H9 (cell line): Measurements from ENCODE around the gene PARD3. TPM values are rescaled to one million over a fixed set of nuclear protein-coding genes. Genes with fewer than 3 reads are reported as not detected.

ENCODE experiments used
- DNase-seq: peaks from one replicate; pipeline ENCODE4 v3.0.0-alpha.2; 2017
- H2AFZ ChIP-seq: one replicate; pipeline ENCODE4 v1.6.1; 2013; ENCODE audit warnings: mild to moderate bottlenecking, low read length, control low read depth, moderate library complexity
- H2AK5ac ChIP-seq: 2 replicates; pipeline ENCODE4 v1.6.1; 2013; ENCODE audit warnings: low read length, control low read depth, mixed read lengths; ENCODE audit not compliant: insufficient read length
- H2BK120ac ChIP-seq: one replicate; pipeline ENCODE4 v1.6.1; 2013; ENCODE audit warnings: low read depth, mild to moderate bottlenecking, low read length, control low read depth, inconsistent platforms; ENCODE audit not compliant: poor library complexity, severe bottlenecking
- H2BK12ac ChIP-seq: 2 replicates; pipeline ENCODE4 v1.6.1; 2013; ENCODE audit warnings: low read length, control low read depth, mixed read lengths, low read depth; ENCODE audit not compliant: insufficient read length
- H2BK15ac ChIP-seq: 2 replicates; pipeline ENCODE4 v1.6.1; 2013; ENCODE audit warnings: low read depth, low read length, control low read depth
- H2BK20ac ChIP-seq: one replicate; pipeline ENCODE4 v1.6.1; 2013; ENCODE audit warnings: low read depth, mild to moderate bottlenecking, low read length, control low read depth, inconsistent platforms; ENCODE audit not compliant: poor library complexity, severe bottlenecking
- H2BK5ac ChIP-seq: 2 replicates; pipeline ENCODE4 v1.6.1; 2013; ENCODE audit warnings: low read length, control low read depth, mixed read lengths; ENCODE audit not compliant: insufficient read length
- H3K14ac ChIP-seq: 2 replicates; pipeline ENCODE4 v1.6.1; 2013; ENCODE audit warnings: low read length, control low read depth; ENCODE audit not compliant: insufficient read depth
- H3K18ac ChIP-seq: 2 replicates; pipeline ENCODE4 v1.6.1; 2013; ENCODE audit warnings: low read depth, mild to moderate bottlenecking, mixed read lengths, low read length, control low read depth; ENCODE audit not compliant: insufficient read length
- H3K23ac ChIP-seq: 2 replicates; pipeline ENCODE4 v1.6.1; 2013; ENCODE audit warnings: low read length, control low read depth, mixed read lengths, low read depth; ENCODE audit not compliant: insufficient read length
- H3K23me2 ChIP-seq: 2 replicates; pipeline ENCODE4 v1.6.1; 2013; ENCODE audit warnings: low read depth, mild to moderate bottlenecking, mixed read lengths, low read length, control low read depth; ENCODE audit not compliant: insufficient read length, poor library complexity, severe bottlenecking
- H3K27ac ChIP-seq: 2 replicates; pipeline ENCODE4 v1.5.1; 2013; ENCODE audit warnings: low read length, control low read depth, mixed read lengths, low read depth; ENCODE audit not compliant: insufficient read length
- H3K27me3 ChIP-seq: 2 replicates; pipeline ENCODE4 v1.6.1; 2013; ENCODE audit warnings: low read length, control low read depth, inconsistent platforms; ENCODE audit not compliant: insufficient read depth
- H3K4ac ChIP-seq: 2 replicates; pipeline ENCODE4 v1.6.1; 2013; ENCODE audit warnings: low read depth, mild to moderate bottlenecking, control low read depth, inconsistent platforms, low read length, moderate library complexity
- H3K4me1 ChIP-seq: 2 replicates; pipeline ENCODE4 v1.6.1; 2013; ENCODE audit warnings: low read length, control low read depth, inconsistent platforms; ENCODE audit not compliant: insufficient read depth
- H3K4me2 ChIP-seq: 2 replicates; pipeline ENCODE4 v1.6.1; 2013; ENCODE audit warnings: low read length, control low read depth, mixed read lengths; ENCODE audit not compliant: insufficient read length, insufficient read depth
- H3K56ac ChIP-seq: 2 replicates; pipeline ENCODE4 v1.6.1; 2013; ENCODE audit warnings: low read depth, mild to moderate bottlenecking, mixed read lengths, low read length, control low read depth; ENCODE audit not compliant: insufficient read length
- H3K79me1 ChIP-seq: 2 replicates; pipeline ENCODE4 v1.6.1; 2013; ENCODE audit warnings: low read depth, mild to moderate bottlenecking, moderate library complexity, low read length, control low read depth, inconsistent platforms; ENCODE audit not compliant: insufficient read depth, poor library complexity, severe bottlenecking
- H3K79me2 ChIP-seq: 2 replicates; pipeline ENCODE4 v1.6.1; 2013; ENCODE audit warnings: low read length, control low read depth, inconsistent platforms; ENCODE audit not compliant: insufficient read depth
- H3K9ac ChIP-seq: 2 replicates; pipeline ENCODE4 v1.6.1; 2013; ENCODE audit warnings: low read length, control low read depth, mixed read lengths; ENCODE audit not compliant: insufficient read length; ENCODE audit errors: extremely low read depth
- H3K9me3 ChIP-seq: one replicate; pipeline ENCODE4 v1.6.1; 2013; ENCODE audit warnings: low read depth, low read length, inconsistent platforms; ENCODE audit not compliant: control insufficient read depth
- H3T11ph ChIP-seq: one replicate; pipeline ENCODE4 v1.6.1; 2013; ENCODE audit warnings: mild to moderate bottlenecking, low read length, control low read depth, inconsistent platforms
- H4K20me1 ChIP-seq: one replicate; pipeline ENCODE4 v1.6.1; 2013; ENCODE audit not compliant: control insufficient read depth, insufficient read length, insufficient read depth
- H4K5ac ChIP-seq: 2 replicates; pipeline ENCODE4 v1.6.1; 2013; ENCODE audit warnings: low read depth, mild to moderate bottlenecking, mixed read lengths, low read length, control low read depth; ENCODE audit not compliant: insufficient read length
- H4K8ac ChIP-seq: replicated peaks from 2 replicates; pipeline ENCODE4 v1.6.1; 2013; ENCODE audit warnings: low read length, control low read depth, mixed read lengths, low read depth; ENCODE audit not compliant: insufficient read length
- H4K91ac ChIP-seq: 2 replicates; pipeline ENCODE4 v1.6.1; 2013; ENCODE audit warnings: low read depth, mild to moderate bottlenecking, moderate library complexity, mixed read lengths, low read length, control low read depth; ENCODE audit not compliant: insufficient read length
- H3K27ac Mint-ChIP-seq, 3 experiments: 2 replicates in 2 of 3; 3 replicates in 1 of 3; pipeline ENCODE4 v1.8.0; 2020 to 2021; ENCODE audit warnings: mixed read lengths in 3 of 3, mild to moderate bottlenecking in 1 of 3, moderate library complexity in 1 of 3
- H3K27me3 Mint-ChIP-seq: 2 replicates; pipeline ENCODE4 v1.8.0; 2021; ENCODE audit warnings: low read depth, mild to moderate bottlenecking, moderate library complexity, mixed read lengths
- H3K36me3 Mint-ChIP-seq, 3 experiments: 2 replicates in 2 of 3; 3 replicates in 1 of 3; pipeline ENCODE4 v1.8.0; 2020 to 2021; ENCODE audit warnings: low read depth in 3 of 3, mixed read lengths in 3 of 3; ENCODE audit not compliant: insufficient read depth in 1 of 3
- H3K4me1 Mint-ChIP-seq, 2 experiments: 2 replicates each; pipeline ENCODE4 v1.8.0; 2020; ENCODE audit warnings: mixed read lengths in 2 of 2
- H3K4me3 Mint-ChIP-seq, 2 experiments: 2 replicates in 1 of 2; 3 replicates in 1 of 2; pipeline ENCODE4 v1.8.0; 2020 to 2021; ENCODE audit warnings: mild to moderate bottlenecking in 2 of 2, mixed read lengths in 2 of 2, moderate library complexity in 1 of 2
- H3K9me3 Mint-ChIP-seq, 2 experiments: 2 replicates in 1 of 2; 3 replicates in 1 of 2; pipeline ENCODE4 v1.8.0; 2020; ENCODE audit warnings: mild to moderate bottlenecking in 2 of 2, mixed read lengths in 2 of 2, moderate library complexity in 1 of 2
- CTCF ChIP-seq: fragments of 200-600 bp; sonication (generic); conservative IDR thresholded peaks from 3 replicates; pipeline ENCODE4 v1.8.0; 2021; ENCODE audit warnings: antibody characterized with exemption, mild to moderate bottlenecking
- WGBS: extraction: QIAGEN DNeasy Blood & Tissue Kit; methylation state at CpG from one replicate; pipeline ENCODE4 v1.1.7; 2013; ENCODE audit warnings: missing lambda C conversion rate, low lambda C conversion rate, mixed read lengths; ENCODE audit not compliant: insufficient read length; ENCODE audit errors: extremely low coverage; 5-methylcytosine and 5-hydroxymethylcytosine counted together
- total RNA-seq: library from RNA; stranded (reverse); gene quantifications from 2 replicates; pipeline ENCODE4 v1.2.1, GENCODE V29; 2021

Gene PARD3
- total RNA-seq, 1 experiment from 2014 or later: 44.7 TPM

- Histone ChIP-seq H3K23me2 (no peaks in the 10 kb centered on the region), H4K8ac (no peak overlapping the region)
Measured at GRCh38 chr10:34633374-34633773, 181.7 kb downstream of the PARD3 start.

More at GRCh38 chr10:34633374-34633773, 181.7 kb downstream of the PARD3 start:
- Histone ChIP-seq H3K79me2 (no peaks in the 10 kb centered on the region; the same call in 1 of the 2 replicates), H3K4me2 (no peak overlapping the region), H3K4me1 (peaks cover 2% of the 10 kb centered on the region), H3K27me3 (no peaks in the 10 kb centered on the region), H2BK12ac (no peak overlapping the region), H2BK20ac (no peak overlapping the region), H3K56ac (no peak overlapping the region), H3K14ac (no peak overlapping the region), H3K9me3 (no peaks in the 10 kb centered on the region), H4K91ac (no peak overlapping the region), H4K20me1 (no peaks in the 10 kb centered on the region), H3K79me1 (peaks cover 3% of the 10 kb centered on the region), H3K27ac (no peak overlapping the region), H2BK120ac (no peak overlapping the region), H3K18ac (no peak overlapping the region), H3K9ac (no peak overlapping the region), H2BK5ac (no peak overlapping the region), H3K23ac (no peak overlapping the region), H3K4ac (no peak overlapping the region), H2AK5ac (no peak overlapping the region), H2BK15ac (no peak overlapping the region), H2AFZ (no peak overlapping the region), H3T11ph (no peak overlapping the region), H4K5ac (no peak overlapping the region)
- DNase-seq: no peak
- H3K4me1 Mint-ChIP-seq: peaks cover 54 to 58% of the 10 kb centered on the region in 2 experiments
- H3K36me3 Mint-ChIP-seq: peaks cover 0 to 2% (median 0%) of the 10 kb centered on the region in 3 experiments; a peak in 3 of 7 replicates
- H3K4me3 Mint-ChIP-seq: no peak overlapping the region
- no peak overlapping the region for H3K27ac Mint-ChIP-seq
- no peak for TF ChIP-seq CTCF
- no CpG with 5 or more reads among the region's 10 CpGs for WGBS
- H3K27me3 Mint-ChIP-seq: no peaks in the 10 kb centered on the region
- no peaks in the 10 kb centered on the region for H3K9me3 Mint-ChIP-seq
